NCI-H1105 treated with DMSO at 0.1 percent for 48 hours (cell line): ENCODE measurements around the gene MCM9.
A peak's percentile ranks its signal among the peaks of the same experiment; 100 is the strongest.

Experiments used
- DNase-seq: peaks from one replicate; lab custom pipeline; 2025; lab: John Stamatoyannopoulos, UW

MCM9 gene

DNA sequence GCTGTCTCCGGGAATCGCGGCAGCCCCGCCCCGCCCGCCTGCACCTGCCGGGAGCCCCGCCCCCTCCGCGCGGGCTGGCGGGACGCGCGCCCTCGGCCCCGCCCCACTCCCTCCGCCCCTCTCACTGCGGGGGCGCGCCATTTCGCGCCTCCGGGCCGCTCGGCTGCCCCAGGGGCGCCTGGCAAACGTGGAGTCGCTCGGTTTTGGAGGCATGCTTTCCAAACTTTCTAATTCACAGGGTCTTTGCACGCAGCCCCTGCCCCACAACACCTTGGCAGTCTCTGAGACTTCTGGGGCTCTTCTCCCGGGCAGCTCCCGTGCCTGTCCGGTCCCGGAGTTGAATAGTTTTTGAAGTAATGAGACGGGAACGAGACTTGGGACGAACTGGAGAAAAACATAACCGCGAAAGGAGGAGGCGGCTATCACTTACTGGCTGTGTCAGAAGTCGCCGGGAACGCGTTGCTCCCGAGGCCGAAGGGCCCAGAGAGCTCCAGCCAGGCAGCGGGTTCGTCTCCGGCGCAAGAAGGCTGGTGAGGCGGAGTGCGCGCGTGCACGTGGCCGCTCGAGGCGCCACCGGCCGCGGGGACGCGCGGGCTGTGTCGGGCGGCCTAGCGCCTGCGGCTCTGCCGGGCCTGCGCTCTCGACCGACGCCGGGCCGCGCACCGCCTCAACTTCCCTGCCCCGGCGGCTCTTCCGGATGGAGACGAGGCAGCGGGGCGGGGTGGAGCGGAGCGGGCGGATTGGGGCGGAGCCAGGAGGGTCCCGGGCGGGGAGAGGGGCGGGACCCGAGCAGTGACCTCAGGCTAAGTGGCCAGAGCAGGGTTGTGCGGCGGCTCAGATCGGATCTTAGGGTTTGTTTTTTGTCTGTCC, at the start of gene MCM9:
TSS of gene MCM9 (minus strand) at position 699 of the 870 bp plus-strand sequence. CDS start 3,436 bp downstream, outside the sequence.
- DNase-seq: peak; percentile 91

GRCh38 chr6:118984342-118984741, 49.4 kb upstream of the MCM9 start:
- DNase-seq: no peak

- no peak for DNase-seq
Measured at GRCh38 chr6:118982575-118982911, 47.6 kb upstream of the MCM9 start.

DNA sequence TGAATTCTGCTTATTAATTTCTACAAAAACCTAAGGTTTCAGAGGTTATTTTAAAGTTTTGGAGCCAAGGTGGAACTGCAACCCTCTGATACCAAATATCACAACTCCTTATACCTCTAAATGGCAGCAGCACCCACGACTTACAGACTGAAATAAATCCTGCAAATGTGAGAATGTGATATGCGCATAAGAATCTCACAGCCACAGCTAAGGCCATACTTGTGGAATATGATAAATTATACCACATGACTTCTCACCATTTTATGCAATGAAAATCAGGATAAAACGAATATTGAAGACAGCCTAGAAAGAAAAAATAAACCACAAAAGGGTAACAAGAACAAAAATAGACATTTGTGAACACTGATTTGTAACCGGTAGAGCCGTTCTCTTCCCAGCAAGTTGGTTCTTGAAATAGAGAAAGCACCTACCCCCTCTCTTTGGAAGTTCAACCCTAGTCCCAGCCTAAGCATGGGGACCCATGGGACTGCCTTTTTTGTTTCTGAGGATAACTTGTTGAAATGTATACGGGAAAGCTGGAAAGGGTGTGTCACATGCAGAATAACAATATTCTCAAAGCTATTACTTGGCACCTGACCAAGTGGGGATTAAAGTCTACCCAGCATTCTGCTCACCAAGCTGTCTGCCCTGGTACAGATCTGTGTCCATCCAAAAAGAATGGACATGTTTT, 47.1 kb upstream of the MCM9 start:
- no peak for DNase-seq

GRCh38 chr6:118980063-118980462, 45.1 kb upstream of the MCM9 start:
- DNase-seq: no peak

GRCh38 chr6:118974790-118975189, 39.8 kb upstream of the MCM9 start:
- DNase-seq: no peak

DNA sequence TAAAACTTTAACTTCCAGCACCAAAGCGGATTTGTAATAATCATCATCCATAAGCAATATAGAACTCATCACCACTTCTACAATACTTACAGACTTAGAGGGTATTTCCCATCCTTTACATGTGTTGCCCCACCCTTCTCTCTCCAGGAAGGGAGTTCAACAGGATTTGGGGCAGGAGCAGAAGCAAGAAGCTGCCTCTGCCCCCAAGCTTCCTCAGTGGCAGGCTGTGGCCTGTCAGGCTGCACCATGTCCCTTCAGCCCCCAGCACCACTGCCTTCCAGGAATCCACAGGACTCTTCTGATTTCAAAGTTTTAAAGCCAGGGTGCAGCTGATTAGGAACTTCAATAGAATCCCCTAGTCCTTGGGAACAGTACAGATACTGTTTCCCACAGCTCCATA, 36.7 kb upstream of the MCM9 start:
- DNase-seq: no peak

DNA sequence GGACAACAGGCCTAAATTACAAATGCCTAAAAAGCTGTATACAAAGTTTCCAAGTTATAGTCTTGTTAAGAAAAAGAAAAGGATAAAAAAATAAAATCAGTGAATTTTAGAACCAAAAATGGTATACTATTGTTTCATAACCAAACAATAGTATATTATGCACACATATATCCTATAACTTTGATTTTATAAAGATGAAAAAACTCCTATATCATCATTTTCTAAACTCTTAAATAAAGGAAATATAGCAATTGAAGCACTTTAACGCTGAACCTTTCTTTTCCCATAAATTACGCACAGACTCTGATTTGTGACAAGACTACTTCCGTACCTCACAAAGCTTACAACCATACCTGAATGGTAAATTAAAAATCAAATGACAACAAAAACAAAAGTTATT, 35.9 kb upstream of the MCM9 start:
- DNase-seq: no peak

GRCh38 chr6:118968416-118968815, 33.5 kb upstream of the MCM9 start:
- DNase-seq: peak; percentile 8

- no peak for DNase-seq
Measured at GRCh38 chr6:118967239-118967638, 32.3 kb upstream of the MCM9 start.

- DNase-seq: no peak
Measured at GRCh38 chr6:118965843-118966370, 30.9 kb upstream of the MCM9 start.

DNA sequence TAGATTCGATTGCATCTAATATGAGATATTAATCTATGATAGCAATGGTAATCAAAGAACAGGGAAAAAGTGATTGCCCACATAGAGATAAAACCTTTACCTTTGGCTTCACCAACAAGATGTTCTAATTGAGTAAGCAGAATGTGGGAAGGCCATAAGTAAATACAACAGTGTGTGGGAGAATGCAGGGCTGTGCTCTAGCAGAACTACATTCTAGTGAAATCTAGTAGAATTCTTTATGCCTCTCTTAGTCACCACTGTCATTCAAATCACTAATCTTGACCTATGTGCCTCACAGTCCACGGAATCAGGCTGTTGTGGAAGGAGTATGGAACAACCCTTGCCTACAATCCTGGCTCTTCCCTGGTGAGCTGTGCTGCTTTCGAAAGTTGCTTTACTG, 30.4 kb upstream of the MCM9 start:
- DNase-seq: no peak

DNA sequence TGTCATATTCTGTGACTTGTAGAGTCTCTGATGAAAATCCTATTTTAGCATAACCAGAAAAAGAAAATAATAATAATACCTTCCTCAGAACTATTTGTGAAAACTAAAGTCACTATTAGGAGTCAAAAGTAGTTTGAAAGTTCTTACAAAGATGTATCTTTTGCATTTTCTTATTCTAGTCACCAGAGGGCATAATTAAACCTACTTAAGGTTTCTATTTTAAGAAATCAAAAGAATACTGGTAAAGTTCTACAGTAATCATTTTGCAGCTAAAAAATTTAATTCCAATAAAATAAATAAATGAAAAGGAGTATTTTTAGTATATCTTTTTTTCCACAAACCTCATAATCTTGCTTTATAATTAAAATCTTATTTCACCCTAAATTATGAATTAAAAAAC, 28.0 kb upstream of the MCM9 start:
- no peak for DNase-seq

- no peak for DNase-seq
Measured at GRCh38 chr6:118959903-118960302, 24.9 kb upstream of the MCM9 start.

DNA sequence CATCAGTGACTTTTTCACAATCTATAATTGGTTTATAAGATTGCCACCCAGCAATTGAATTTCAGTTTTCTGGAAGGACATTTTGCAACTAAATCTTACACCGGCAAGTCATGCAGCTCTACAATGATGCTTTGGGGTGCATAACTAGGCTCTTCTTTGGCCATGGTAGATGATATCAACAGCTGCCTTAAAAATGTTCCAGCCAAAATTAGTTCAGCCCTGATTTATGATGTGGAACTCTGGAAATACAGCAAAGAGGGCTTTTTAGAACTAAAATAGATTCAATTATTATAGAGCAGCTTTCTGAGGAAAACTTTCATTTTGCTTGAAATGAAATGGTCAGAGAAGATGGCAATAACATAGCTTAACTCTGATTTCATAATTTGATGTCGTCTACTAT, 18.4 kb upstream of the MCM9 start:
- DNase-seq: no peak

- DNase-seq: no peak
Measured at GRCh38 chr6:118952683-118953082, 17.7 kb upstream of the MCM9 start.

- no peak for DNase-seq
Measured at GRCh38 chr6:118945217-118945616, 10.3 kb upstream of the MCM9 start.

DNA sequence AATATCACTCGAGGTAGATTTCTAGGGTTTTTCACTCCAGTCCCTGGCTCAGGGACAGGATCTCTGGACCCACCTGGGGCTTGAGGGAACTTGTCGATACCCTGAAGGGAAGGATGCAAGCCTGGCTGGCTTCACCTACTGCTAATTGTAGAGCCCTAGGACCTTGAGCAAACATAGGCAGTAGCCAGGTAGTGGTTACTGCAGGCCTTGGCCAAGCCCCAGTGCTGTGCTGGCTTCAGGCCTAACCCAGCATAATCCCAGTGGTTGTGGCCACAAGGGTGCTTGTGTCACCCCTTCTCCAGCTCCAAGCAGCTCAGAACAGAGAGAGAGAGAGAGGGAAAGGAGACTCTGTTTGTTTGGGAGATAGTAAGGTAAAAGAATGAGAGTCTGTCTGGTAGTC, 5.8 kb upstream of the MCM9 start:
- DNase-seq: no peak

DNA sequence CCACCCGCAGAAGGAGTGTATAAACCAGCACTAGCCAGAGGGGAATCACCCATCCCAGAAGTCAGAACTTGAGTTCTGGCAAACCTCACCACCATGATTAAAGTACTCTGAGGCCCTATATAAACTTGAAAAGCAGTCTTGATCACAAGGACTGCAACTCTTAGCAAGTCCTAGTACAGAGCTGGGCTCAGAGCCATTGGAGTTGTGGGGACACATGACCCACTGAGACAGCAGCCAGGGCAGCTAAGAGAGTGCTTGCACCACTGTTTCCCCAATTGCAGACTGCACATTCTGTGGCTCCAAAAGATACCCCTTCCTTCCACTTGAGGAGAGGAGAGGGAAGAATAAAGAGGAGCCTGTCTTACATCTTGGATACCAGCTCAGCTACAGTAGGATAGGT, 4.7 kb upstream of the MCM9 start:
- DNase-seq: no peak

- DNase-seq: no peak
Measured at GRCh38 chr6:118935978-118936703, 1.2 kb upstream of the MCM9 start.

GRCh38 chr6:118935331-118935668, 341 bp upstream of the MCM9 start:
- DNase-seq: no peak

GRCh38 chr6:118933855-118934460, 1.0 kb downstream of the MCM9 start:
- no peak for DNase-seq
